ENCODE data around the gene FAM107A. TPM values are rescaled to one million over a fixed set of nuclear protein-coding genes. Genes with fewer than 3 reads are reported as not detected.

Gene FAM107A
- total RNA-seq, 2 experiments from 2014 or later, result not detected

DNA sequence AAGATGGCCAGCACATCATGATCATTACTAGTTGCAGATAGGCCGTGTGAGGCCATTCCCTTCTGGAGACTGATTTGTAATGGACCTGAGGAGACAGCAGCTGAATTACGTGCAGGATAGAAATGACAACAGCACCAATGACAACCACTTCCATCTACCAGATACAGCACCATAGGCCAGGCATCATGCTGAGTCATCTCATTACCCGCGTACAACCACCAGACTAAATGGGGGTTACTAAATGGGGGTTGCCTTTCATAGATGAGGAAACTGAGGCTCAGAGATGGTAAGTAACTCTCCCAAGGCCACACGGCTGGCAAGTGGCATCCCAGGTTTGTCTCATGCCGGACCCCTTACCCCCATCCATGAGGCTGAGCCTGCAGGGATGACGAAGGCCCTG lies 32.8 kb upstream of the FAM107A start:
- ChIA-PET CTCF (interaction anchor here (1.7 kb wide), 1 partner anchor 16 kb away, joined by 5 read pairs; no protein-coding TSS in a partner anchor), POLR2A (no interaction called here)
- Mint-ChIP-seq H3K9me3 (no peaks in the 10 kb centered on the region), H3K4me1 (peaks cover 25% of the 10 kb centered on the region), H3K36me3 (ENCODE audit: low read depth) (no peaks in the 10 kb centered on the region), H3K27me3 (peaks cover 14% of the 10 kb centered on the region), H3K27ac (no peak overlapping the region), H3K4me3 (no peak overlapping the region)
- peak; percentile 28 for DNase-seq

DNA sequence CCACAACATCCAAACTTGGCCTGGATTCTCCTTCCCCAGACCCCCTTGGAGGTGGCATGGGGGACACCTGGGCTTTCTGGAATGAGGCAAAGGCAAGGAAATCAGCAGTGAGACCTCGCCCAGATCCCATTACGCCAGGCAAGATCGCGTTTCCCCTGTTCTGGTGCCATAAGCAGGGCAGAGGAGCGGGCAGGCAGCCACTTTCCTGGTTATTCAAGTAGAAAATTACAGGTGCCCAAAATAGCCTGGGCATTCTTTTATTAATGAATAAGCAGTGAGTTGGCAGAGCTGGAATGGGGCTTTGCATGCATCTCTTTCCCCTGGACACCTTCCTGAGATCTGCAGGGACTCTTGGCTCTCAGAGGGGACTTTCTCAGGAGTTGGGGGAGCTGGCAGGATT lies 31.5 kb upstream of the FAM107A start:
- Mint-ChIP-seq H3K27ac (no peak overlapping the region), H3K36me3 (ENCODE audit: low read depth) (no peaks in the 10 kb centered on the region), H3K9me3 (no peaks in the 10 kb centered on the region), H3K4me1 (peaks cover 25% of the 10 kb centered on the region), H3K4me3 (no peak overlapping the region), H3K27me3 (peaks cover 23% of the 10 kb centered on the region)
- POLR2A ChIA-PET, result interaction anchor here (0.8 to 1.1 kb wide), 2 partner anchors 13 to 137 kb away, joined by 3 to 5 read pairs; no protein-coding TSS in a partner anchor
- CTCF ChIA-PET, result interaction anchor here (3.2 kb wide), 1 partner anchor 21 kb away, joined by 19 read pairs; no protein-coding TSS in a partner anchor
- no peak for DNase-seq

DNA sequence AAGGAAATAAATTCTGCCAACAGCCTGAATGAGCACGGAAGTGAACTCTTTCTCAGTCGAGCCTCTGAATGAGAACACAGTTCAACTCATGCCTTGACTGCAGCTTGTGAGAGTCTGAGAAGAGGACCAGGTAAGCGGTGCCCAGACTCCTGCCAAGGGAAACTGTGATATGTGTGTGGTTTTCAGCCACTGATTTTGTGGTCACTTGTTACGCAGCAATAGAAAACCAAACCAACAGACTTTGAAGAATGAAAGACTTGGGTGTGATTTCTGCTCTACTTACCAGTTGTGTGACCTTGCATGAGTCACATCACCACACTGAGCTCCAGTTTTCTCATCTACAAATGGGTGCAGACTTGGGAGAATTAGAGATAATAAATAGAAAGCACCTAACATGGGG lies 30.6 kb upstream of the FAM107A start:
- DNase-seq, result peak; percentile 21
- POLR2A ChIA-PET, result interaction anchor here (0.8 to 1.1 kb wide), 2 partner anchors 14 to 137 kb away, joined by 3 to 5 read pairs; no protein-coding TSS in a partner anchor
- H3K9me3 Mint-ChIP-seq, result no peaks in the 10 kb centered on the region
- H3K36me3 Mint-ChIP-seq (ENCODE audit: low read depth), result no peaks in the 10 kb centered on the region
- H3K4me3 Mint-ChIP-seq, result no peak overlapping the region
- H3K4me1 Mint-ChIP-seq, result peaks cover 25% of the 10 kb centered on the region
- CTCF ChIA-PET, result interaction anchor here (3.2 kb wide), 1 partner anchor 22 kb away, joined by 19 read pairs; no protein-coding TSS in a partner anchor
- peaks cover 30% of the 10 kb centered on the region for H3K27me3 Mint-ChIP-seq
- H3K27ac Mint-ChIP-seq, result no peak overlapping the region

DNA sequence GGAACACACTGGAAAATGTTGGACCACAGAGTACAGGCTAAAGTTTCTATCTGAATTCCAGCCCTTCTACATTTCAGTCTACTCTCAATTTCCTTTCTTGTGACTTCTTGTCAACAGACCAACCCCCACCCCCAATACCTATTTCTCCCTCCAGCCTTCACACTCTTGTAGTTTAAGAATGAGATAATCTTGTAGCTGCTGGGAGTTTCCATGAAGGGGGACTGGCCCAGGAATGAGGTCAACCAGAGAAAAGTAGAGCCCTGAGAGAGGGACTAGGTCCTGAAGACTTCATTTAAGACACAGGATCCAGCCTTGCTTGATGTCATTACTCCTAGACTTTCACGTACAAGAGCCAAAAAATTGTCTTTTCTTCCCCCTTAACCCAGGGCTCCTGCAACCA lies 29.5 kb upstream of the FAM107A start:
- Mint-ChIP-seq H3K27ac (no peak overlapping the region), H3K9me3 (no peaks in the 10 kb centered on the region), H3K36me3 (ENCODE audit: low read depth) (no peaks in the 10 kb centered on the region), H3K4me3 (no peak overlapping the region), H3K4me1 (peaks cover 23% of the 10 kb centered on the region), H3K27me3 (peaks cover 32% of the 10 kb centered on the region)
- DNase-seq, result no peak
- CTCF ChIA-PET, result interaction anchor here (0.5 to 3.2 kb wide), 3 partner anchors 22 to 390 kb away, joined by 3 to 19 read pairs (median 3); no protein-coding TSS in a partner anchor
- POLR2A ChIA-PET, result no interaction called here

DNA sequence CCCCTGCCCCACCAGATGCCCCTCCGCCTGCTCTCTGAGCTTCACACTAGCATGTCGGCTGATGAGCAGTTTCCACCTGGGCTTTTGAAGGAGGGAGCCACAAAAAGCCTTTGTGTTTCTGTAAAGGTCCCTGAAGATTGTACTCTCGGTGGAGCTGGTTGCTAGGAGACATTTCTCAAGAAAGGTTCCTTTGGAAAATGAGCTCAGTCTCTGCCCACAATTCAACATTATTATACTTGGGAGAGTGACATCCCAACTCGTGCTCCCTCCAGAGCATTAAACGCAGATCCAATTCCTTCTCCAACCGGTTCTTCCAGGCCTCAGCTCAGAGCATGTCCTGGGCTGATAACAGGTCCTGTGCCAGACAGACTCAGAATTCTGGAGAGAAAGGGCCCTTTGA lies 26.8 kb upstream of the FAM107A start:
- Mint-ChIP-seq H3K4me1 (peaks cover 11% of the 10 kb centered on the region), H3K4me3 (no peak overlapping the region), H3K36me3 (ENCODE audit: low read depth) (no peaks in the 10 kb centered on the region), H3K9me3 (no peaks in the 10 kb centered on the region), H3K27ac (no peak overlapping the region), H3K27me3 (peaks cover 35% of the 10 kb centered on the region)
- DNase-seq, result no peak
- POLR2A ChIA-PET, result no interaction called here
- CTCF ChIA-PET, result no interaction called here

DNA sequence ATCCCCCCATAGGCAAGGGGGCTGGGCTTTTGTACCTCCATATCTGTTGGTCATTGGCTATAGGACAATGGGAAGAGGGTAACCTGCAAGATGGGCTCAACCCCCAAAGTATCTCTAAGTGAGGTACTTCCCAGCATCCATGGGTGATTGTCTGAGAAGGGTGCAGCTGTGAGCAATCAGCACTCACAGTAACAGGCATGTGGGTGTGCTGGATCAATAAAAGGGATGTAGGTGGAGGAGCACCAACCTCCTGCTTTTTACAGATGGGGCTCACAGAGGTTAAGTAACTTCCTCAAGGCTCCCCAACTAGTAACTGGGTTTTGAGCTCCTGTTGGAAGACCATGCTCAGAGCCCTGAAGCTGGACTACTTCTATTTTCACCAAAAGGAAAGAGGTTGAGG lies 26.4 kb upstream of the FAM107A start:
- CTCF ChIA-PET, result no interaction called here
- Mint-ChIP-seq H3K27me3 (peaks cover 35% of the 10 kb centered on the region), H3K4me3 (no peak overlapping the region), H3K36me3 (ENCODE audit: low read depth) (no peaks in the 10 kb centered on the region), H3K27ac (no peak overlapping the region), H3K9me3 (no peaks in the 10 kb centered on the region), H3K4me1 (peaks cover 11% of the 10 kb centered on the region)
- POLR2A ChIA-PET, result no interaction called here
- no peak for DNase-seq

DNA sequence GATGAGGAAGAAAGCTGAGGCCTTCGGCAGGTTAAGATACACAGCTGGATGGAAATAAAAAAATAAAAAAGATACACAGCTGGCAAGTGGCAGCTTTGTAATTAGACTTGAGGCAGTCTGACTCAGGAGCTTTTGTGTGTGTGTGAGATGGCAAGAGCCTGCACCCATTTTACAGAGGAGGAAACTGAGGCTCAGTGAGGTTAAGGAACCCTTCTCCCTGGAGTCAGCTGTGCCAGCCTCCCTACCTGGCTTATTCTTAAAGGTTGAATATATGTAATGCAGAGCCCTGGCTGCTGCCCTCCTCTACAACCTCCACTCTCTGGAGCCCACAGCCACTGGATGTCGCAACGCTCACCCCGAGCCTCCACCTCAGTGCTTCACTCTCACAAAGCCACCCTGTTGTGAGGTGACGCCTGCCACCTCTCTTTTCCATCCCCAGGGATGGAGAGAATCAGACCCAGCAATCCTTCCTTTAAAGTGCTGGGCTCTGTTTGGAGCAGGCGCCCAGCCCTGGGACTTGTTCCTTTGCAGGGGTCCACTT lies 20.6 kb upstream of the FAM107A start:
- H3K27ac Mint-ChIP-seq, result no peak overlapping the region
- no peak for DNase-seq
- POLR2A ChIA-PET, result interaction anchor here (0.6 kb wide), 1 partner anchor 1546 kb away, joined by 3 read pairs; no protein-coding TSS in a partner anchor
- CTCF ChIA-PET, result interaction anchor here (1.2 to 1.3 kb wide), 3 partner anchors 18 to 29 kb away, joined by 3 to 5 read pairs (median 4); no protein-coding TSS in a partner anchor
- no peak overlapping the region for H3K4me3 Mint-ChIP-seq
- peaks cover 16% of the 10 kb centered on the region for H3K27me3 Mint-ChIP-seq
- no peaks in the 10 kb centered on the region for H3K4me1 Mint-ChIP-seq
- no peaks in the 10 kb centered on the region for H3K36me3 Mint-ChIP-seq (ENCODE audit: low read depth)
- no peaks in the 10 kb centered on the region for H3K9me3 Mint-ChIP-seq

DNA sequence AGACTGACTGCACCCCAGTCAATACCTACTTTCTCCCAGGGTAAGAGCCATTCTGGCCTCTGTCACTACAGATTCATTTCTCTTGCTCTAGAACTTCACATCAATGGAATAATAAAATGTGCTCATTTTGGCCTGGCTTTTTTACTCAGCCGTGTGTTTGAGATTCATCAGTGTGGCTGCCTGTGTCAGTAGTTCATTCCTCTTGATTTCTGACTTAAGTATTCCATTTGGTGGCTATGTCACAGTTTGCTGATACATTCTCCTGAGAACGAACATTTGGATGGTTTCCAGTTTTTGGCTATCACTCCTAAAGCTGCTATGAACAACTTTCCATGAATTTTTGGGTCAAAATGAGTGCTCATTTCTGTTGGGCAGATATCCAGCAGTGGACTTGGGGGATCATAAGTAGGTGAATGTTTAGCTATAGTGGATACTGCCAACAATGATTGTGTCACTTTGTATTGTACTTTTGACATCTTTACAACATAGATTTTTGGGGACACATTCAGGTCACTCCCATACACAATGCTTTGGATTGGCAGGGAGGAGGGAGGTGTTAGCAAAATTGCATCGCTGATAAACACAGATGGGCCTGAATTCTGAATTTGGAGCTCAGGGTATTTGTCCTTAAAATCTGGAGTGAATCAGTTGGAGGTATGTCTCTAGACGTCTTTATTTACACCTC lies 19.8 kb upstream of the FAM107A start:
- Mint-ChIP-seq H3K27me3 (peaks cover 16% of the 10 kb centered on the region), H3K27ac (no peak overlapping the region), H3K36me3 (ENCODE audit: low read depth) (no peaks in the 10 kb centered on the region), H3K9me3 (no peaks in the 10 kb centered on the region), H3K4me1 (no peaks in the 10 kb centered on the region), H3K4me3 (no peak overlapping the region)
- no peak for DNase-seq
- CTCF ChIA-PET, result interaction anchor here (1.2 kb wide), 1 partner anchor 19 kb away, joined by 5 read pairs; no protein-coding TSS in a partner anchor
- POLR2A ChIA-PET, result no interaction called here

DNA sequence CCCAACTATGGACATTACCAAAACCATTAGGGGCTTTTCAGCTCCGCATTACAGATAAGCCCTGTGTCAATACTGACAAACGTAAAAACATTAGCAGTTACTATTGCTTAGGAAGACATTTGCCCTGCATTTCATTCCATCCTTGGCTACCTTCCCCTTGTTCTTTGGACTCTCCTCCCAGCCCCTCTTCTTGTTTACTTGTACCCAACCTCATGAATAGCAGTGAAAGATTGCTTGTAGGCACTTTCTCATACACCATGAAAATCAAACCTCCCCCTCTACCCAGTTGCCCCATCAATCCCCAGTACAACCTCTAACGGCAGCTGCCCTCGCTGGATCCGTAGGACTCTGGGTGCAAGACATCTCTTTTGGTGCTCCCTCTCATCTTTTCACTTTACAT lies 16.9 kb upstream of the FAM107A start:
- Mint-ChIP-seq H3K4me3 (no peak overlapping the region), H3K36me3 (ENCODE audit: low read depth) (no peaks in the 10 kb centered on the region), H3K27me3 (peaks cover 9% of the 10 kb centered on the region), H3K27ac (no peak overlapping the region), H3K9me3 (no peaks in the 10 kb centered on the region), H3K4me1 (no peaks in the 10 kb centered on the region)
- no peak for DNase-seq
- POLR2A ChIA-PET, result no interaction called here
- CTCF ChIA-PET, result no interaction called here

DNA sequence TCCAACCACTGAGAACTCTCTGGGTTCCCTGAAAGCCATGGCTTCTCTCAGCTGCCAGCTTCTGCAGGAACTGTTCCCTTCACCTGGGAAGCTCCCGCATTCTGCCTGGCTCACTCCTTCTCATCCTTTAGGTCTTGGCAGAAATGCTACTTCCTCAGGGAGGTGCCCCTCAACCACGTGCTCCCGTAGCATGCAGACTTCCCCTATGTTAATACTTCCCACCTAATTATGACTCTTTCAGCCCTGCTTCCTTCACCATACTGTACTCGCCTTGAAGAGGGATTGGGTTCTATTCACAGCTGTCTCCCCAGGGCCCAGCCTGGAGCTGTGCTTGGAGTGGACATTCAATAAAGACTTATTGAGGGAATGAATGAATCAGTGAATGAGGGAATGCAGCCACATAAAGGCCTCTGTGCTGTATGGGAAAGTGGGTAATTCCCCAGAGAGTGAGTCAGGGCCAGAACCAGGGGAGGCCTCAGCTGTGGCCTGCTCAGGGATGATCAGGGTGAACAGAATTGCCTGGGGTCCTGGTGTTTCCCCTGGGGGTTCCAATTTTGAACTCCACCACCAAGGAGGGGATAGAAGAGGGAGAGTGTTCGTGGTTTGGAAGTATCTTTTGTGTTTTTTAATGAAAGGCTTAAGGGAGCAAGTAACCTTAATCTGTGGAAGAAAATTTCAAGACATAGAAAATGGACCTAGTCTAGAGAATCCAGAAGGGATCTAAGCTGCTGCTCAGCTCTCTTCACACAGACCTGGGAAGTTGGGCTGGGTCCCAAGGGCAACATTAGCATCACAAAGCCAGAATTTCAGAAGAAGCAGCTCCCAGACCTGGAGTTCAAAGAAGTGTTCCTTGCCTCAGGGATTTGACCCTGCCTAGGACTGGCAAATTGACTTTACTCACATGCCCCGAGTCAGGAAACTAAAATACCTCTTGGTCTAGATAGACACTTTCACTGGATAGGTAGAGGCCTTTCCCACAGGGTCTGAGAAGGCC lies 14.6 kb upstream of the FAM107A start:
- DNase-seq, result no peak
- Mint-ChIP-seq H3K4me3 (no peak overlapping the region), H3K4me1 (peaks cover 2% of the 10 kb centered on the region), H3K27me3 (peaks cover 24% of the 10 kb centered on the region), H3K36me3 (ENCODE audit: low read depth) (no peaks in the 10 kb centered on the region), H3K27ac (no peak overlapping the region), H3K9me3 (no peaks in the 10 kb centered on the region)
- ChIA-PET POLR2A (no interaction called here), CTCF (no interaction called here)

DNA sequence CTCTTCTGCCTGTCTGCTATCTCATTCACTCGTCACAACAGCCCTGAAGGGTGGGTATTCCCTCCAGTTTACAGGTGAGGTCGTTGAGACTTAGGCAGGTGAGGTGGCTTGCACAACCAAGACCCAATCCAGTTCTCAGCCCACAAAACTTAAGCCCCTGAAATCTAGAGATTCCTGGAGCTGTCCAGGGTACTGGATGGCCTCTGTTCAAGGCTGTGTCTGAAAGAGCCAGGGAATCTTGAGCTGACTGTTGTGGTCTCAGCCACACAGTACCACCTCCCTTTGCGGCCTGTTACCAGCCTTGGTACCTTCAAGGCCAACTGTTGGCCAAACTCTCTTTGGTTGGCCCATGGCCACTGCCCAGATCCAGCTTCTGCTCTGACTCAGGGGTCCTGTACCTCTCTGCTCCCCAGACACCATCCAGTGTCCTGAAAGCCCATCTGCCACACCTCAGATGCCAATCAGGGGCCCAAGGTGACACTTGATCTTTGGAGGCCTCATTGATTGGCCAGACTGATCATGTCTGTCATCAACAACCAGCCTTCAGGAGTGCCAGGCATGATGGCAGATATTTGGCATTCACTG lies 10.9 kb upstream of the FAM107A start:
- no peaks in the 10 kb centered on the region for H3K36me3 Mint-ChIP-seq (ENCODE audit: low read depth)
- ChIA-PET CTCF (interaction anchor here (1.0 kb wide), 1 partner anchor 22 kb away, joined by 5 read pairs; no protein-coding TSS in a partner anchor), POLR2A (no interaction called here)

DNA sequence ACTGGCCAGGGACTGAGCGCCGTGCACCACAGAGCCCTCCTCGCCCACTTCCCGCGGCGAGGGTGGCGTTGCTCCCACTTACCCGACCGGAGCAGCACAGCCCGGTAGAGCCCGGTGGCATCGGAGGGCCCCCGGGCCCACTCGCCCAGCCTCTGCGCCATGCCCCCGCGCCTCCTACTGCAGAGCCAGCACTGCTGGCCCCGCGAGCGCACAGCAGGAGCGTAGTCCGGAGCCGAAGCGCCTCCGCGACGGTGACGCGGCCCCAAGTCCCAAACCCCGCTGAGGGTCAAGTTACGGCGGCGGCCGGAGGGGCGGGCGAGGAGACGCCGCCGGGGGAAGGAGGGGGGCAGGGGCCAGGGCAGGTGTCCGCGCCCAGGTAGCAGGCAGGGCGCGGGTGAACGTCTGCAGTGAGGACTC lies 9.6 kb upstream of the FAM107A start:
- no peak for DNase-seq
- peaks cover 49% of the 10 kb centered on the region for H3K27me3 Mint-ChIP-seq
- ChIA-PET CTCF (interaction anchor here (1.3 kb wide), 1 partner anchor 44 kb away, joined by 3 read pairs; no protein-coding TSS in a partner anchor), POLR2A (no interaction called here)
- peaks cover 19% of the 10 kb centered on the region for H3K4me1 Mint-ChIP-seq
- H3K36me3 Mint-ChIP-seq (ENCODE audit: low read depth), result no peaks in the 10 kb centered on the region
- no peak overlapping the region for H3K4me3 Mint-ChIP-seq
- H3K9me3 Mint-ChIP-seq, result no peaks in the 10 kb centered on the region
- H3K27ac Mint-ChIP-seq, result no peak overlapping the region

More for the DNA sequence above, 10.9 kb upstream of the FAM107A start:
- Mint-ChIP-seq H3K27me3 (peaks cover 48% of the 10 kb centered on the region), H3K4me1 (peaks cover 19% of the 10 kb centered on the region), H3K9me3 (no peaks in the 10 kb centered on the region), H3K27ac (no peak overlapping the region), H3K4me3 (no peak overlapping the region)
- DNase-seq, result no peak
